HepG2 (cell line): Measurements from ENCODE around the gene PCBP4. TPM values are rescaled to one million over a fixed set of nuclear protein-coding genes. Genes with fewer than 3 reads are reported as not detected.
A peak's percentile ranks its signal among the peaks of the same experiment; 100 is the strongest.

ENCODE experiments used
- ATAC-seq: fragments of 200-7000 bp; cut with Tn5 transposase; 3 replicates; pipeline ENCODE4 v1.9.1; 2020; ENCODE audit warnings: mild to moderate bottlenecking, moderate library complexity
- BruUV-seq: library from RNA; stranded (reverse); fragments of 400-500 nt; replicated peaks from 2 replicates; lab custom pipeline; 2021; lab: Mats Ljungman, UMichigan
- CTCF ChIA-PET: fragments of 300-600 bp; formaldehyde crosslinking; extraction: SDS; loops from one replicate; lab custom pipeline; 2021; ENCODE audit warnings: low total read pairs, inconsistent platforms, low intra/inter-chr PET ratio; lab: Yijun Ruan, JAX
- POLR2A ChIA-PET: fragments of 350-600 bp; sonication (Branson Sonifier 250); formaldehyde crosslinking; loops from one replicate; lab custom pipeline; 2020; ENCODE audit warnings: antibody characterized with exemption, inconsistent platforms; lab: Yijun Ruan, JAX
- DNase-seq: peaks from one replicate; pipeline ENCODE4 v3.0.0-alpha.2; 2015; ENCODE audit warnings: low spot score
- FAIRE-seq: peaks from 3 replicates; lab custom pipeline; 2011; peaks lifted over from hg19 to GRCh38; lab: Jason Lieb, UNC
- H2AFZ ChIP-seq: one replicate; pipeline ENCODE4 v1.6.1; 2011; ENCODE audit warnings: low read length, inconsistent platforms
- H3K27ac ChIP-seq: fragments of 300-600 bp; 3 replicates; pipeline ENCODE4 v1.8.0; 2011; ENCODE audit warnings: mixed run types, mild to moderate bottlenecking, mixed read lengths, low read length, inconsistent platforms; ENCODE audit not compliant: insufficient read depth; ENCODE audit errors: extremely low read length
- H3K27me3 ChIP-seq, 2 experiments: fragments of 200-600 bp in 1 of 2; 2 replicates in 1 of 2; 3 replicates in 1 of 2; pipeline versions ENCODE4 v1.6.0 to v1.8.0; 2011; ENCODE audit warnings: low read length in 2 of 2, mild to moderate bottlenecking in 2 of 2, moderate library complexity in 2 of 2, inconsistent platforms in 1 of 2; ENCODE audit not compliant: insufficient read depth in 2 of 2, control insufficient read depth in 1 of 2
- H3K36me3 ChIP-seq, 2 experiments: fragments of 200-600 bp in 1 of 2; replicated peaks in 1 of 2; 2 replicates in 1 of 2; 3 replicates in 1 of 2; pipeline versions ENCODE4 v1.5.1 to v1.8.0; 2011; ENCODE audit warnings: low read length in 2 of 2, inconsistent platforms in 1 of 2; ENCODE audit not compliant: insufficient read depth in 2 of 2, control insufficient read depth in 1 of 2
- H3K4me1 ChIP-seq: 2 replicates; pipeline ENCODE4 v1.5.1; 2012; ENCODE audit warnings: low read length, inconsistent platforms; ENCODE audit not compliant: insufficient read depth
- H3K4me2 ChIP-seq: 2 replicates; pipeline ENCODE4 v1.6.0; 2011; ENCODE audit warnings: low read depth, low read length, inconsistent platforms
- H3K4me3 ChIP-seq, 3 experiments: fragments of 200-600 bp in 1 of 3; sonication (generic), shearing (Covaris generic) in 1 of 3; replicated peaks in 1 of 3; 2 replicates each; pipeline ENCODE4 v1.5.1; 2011 to 2016; ENCODE audit warnings: low read length in 3 of 3, inconsistent platforms in 2 of 3, low read depth in 2 of 3, mild to moderate bottlenecking in 2 of 3, control low read depth in 1 of 3, mixed read lengths in 1 of 3; ENCODE audit not compliant: insufficient read depth in 1 of 3
- H3K79me2 ChIP-seq: one replicate; pipeline ENCODE4 v1.6.1; 2011; ENCODE audit warnings: low read length, inconsistent platforms; ENCODE audit not compliant: insufficient read depth
- H3K9ac ChIP-seq: 2 replicates; pipeline ENCODE4 v1.6.0; 2011; ENCODE audit warnings: mild to moderate bottlenecking, low read depth, low read length, inconsistent platforms; ENCODE audit not compliant: insufficient read depth
- H3K9me3 ChIP-seq: 2 replicates; pipeline ENCODE4 v1.5.1; 2012; ENCODE audit warnings: mild to moderate bottlenecking, low read length
- H4K20me1 ChIP-seq: 2 replicates; pipeline ENCODE4 v1.6.0; 2011; ENCODE audit warnings: inconsistent platforms, mild to moderate bottlenecking, low read length, moderate library complexity; ENCODE audit not compliant: insufficient read depth
- AHR ChIP-seq: IDR thresholded peaks from 2 replicates; pipeline ENCODE4 v1.6.1; 2018; ENCODE audit warnings: missing genetic modification reagents, missing compliant biosample characterization
- ATM ChIP-seq: fragments of 450-650 bp; IDR thresholded peaks from 2 replicates; pipeline ENCODE4 v1.7.1; 2017; ENCODE audit warnings: mild to moderate bottlenecking, borderline replicate concordance
- CEBPG ChIP-seq: IDR thresholded peaks from 2 replicates; pipeline ENCODE4 v1.6.1; 2016
- FOXO1 ChIP-seq: sonication (generic); formaldehyde crosslinking; IDR thresholded peaks from 2 replicates; pipeline ENCODE4 v1.4.0; 2020; ENCODE audit warnings: missing genetic modification reagents
- HNF1A ChIP-seq, 2 experiments: sonication (generic) in 1 of 2; formaldehyde crosslinking in 1 of 2; IDR thresholded peaks; 2 replicates each; pipeline versions ENCODE4 v1.4.0 to v1.6.1; 2016 to 2020; ENCODE audit warnings: borderline replicate concordance in 1 of 2, low read depth in 1 of 2, mild to moderate bottlenecking in 1 of 2, missing genetic modification reagents in 1 of 2
- IRX3 ChIP-seq: sonication (generic); formaldehyde crosslinking; IDR thresholded peaks from 2 replicates; pipeline ENCODE4 v1.8.1; 2023; ENCODE audit warnings: mild to moderate bottlenecking, low read depth, missing genetic modification reagents, borderline replicate concordance
- MAFG ChIP-seq: sonication (generic); formaldehyde crosslinking; IDR thresholded peaks from 2 replicates; pipeline ENCODE4 v1.5.1; 2020; ENCODE audit warnings: mild to moderate bottlenecking, missing genetic modification reagents
- MAX ChIP-seq: IDR thresholded peaks from 2 replicates; pipeline ENCODE4 v1.6.1; 2012; ENCODE audit warnings: inconsistent platforms
- MED1 ChIP-seq: sonication (generic); formaldehyde crosslinking; IDR thresholded peaks from 2 replicates; pipeline ENCODE4 v1.4.0; 2020; ENCODE audit warnings: missing genetic modification reagents
- POLR2G ChIP-seq: fragments of 200-400 bp; formaldehyde crosslinking; IDR thresholded peaks from 2 replicates; pipeline ENCODE4 v1.6.1; 2018; ENCODE audit warnings: mild to moderate bottlenecking, low read depth, low read length, moderate library complexity
- SAP130 ChIP-seq: IDR thresholded peaks from 2 replicates; pipeline ENCODE4 v1.6.1; 2016; ENCODE audit warnings: low read depth
- ZBTB7B ChIP-seq: sonication (generic); formaldehyde crosslinking; IDR thresholded peaks from 2 replicates; pipeline ENCODE4 v1.4.0; 2020; ENCODE audit warnings: missing genetic modification reagents
- ZNF263 ChIP-seq: sonication (generic); formaldehyde crosslinking; IDR thresholded peaks from 2 replicates; pipeline ENCODE4 v1.4.0; 2020; ENCODE audit warnings: missing genetic modification reagents
- ZNF383 ChIP-seq: sonication (generic); formaldehyde crosslinking; IDR thresholded peaks from 2 replicates; pipeline ENCODE4 v1.4.0; 2020; ENCODE audit warnings: missing genetic modification reagents, mild to moderate bottlenecking, borderline replicate concordance
- ZNF576 ChIP-seq: sonication (generic); formaldehyde crosslinking; IDR thresholded peaks from 2 replicates; pipeline ENCODE4 v1.4.0; 2020; ENCODE audit warnings: mild to moderate bottlenecking, missing genetic modification reagents
- ZNF619 ChIP-seq: sonication (generic); formaldehyde crosslinking; IDR thresholded peaks from 2 replicates; pipeline ENCODE4 v1.4.0; 2020; ENCODE audit warnings: mild to moderate bottlenecking, missing genetic modification reagents
- WGBS: methylation state at CpG from one replicate; pipeline ENCODE4 v1.1.6; 2017; ENCODE audit warnings: low lambda C conversion rate; 5-methylcytosine and 5-hydroxymethylcytosine counted together
- in situ Hi-C: cut with HindIII; loops from 2 replicates; pipeline ENCODE4 v1.10.0; 2017; ENCODE audit warnings: low pct_unique_long_range_greater_than_20kb; ENCODE audit not compliant: extremely low pct_ligation_motif_present
- intact Hi-C: fragments of 100-400 bp; cut with micrococcal nuclease; formaldehyde crosslinking; loops from one replicate; pipeline ENCODE4 v1.10.0; 2022; ENCODE audit not compliant: unreplicated experiment
- polyA plus RNA-seq, 8 experiments: library from polyadenylated mRNA; depleted of rRNA in 3 of 8; stranded (reverse) in 7 of 8; unstranded in 1 of 8; fragments of >200 nt; fragmentation: Illumina TruSeq in 4 of 8; extraction: Trizol in 4 of 8; gene quantifications; 2 replicates each; pipeline versions ENCODE4 v1.2.1 to v1.2.3, GENCODE V29; 2011 to 2016; ENCODE audit warnings: low read depth in 4 of 8, missing spikeins in 1 of 8, mixed read lengths in 1 of 8; ENCODE audit not compliant: insufficient read depth in 1 of 8
- total RNA-seq, 5 experiments: library from RNA; depleted of rRNA; stranded (reverse); fragments of >200 nt; fragmentation: Illumina TruSeq; extraction: Trizol; gene quantifications; 2 replicates each; pipeline ENCODE4 v1.2.3, GENCODE V29; 2016; ENCODE audit warnings: low read depth in 1 of 5

Gene PCBP4
- total and polyA plus RNA-seq, 2 of the 13 experiments (the other 11 are each of a cell fraction or from before 2014, with no cell fraction given): 36.8 to 51.3 TPM

GRCh38 chr3:51982838-51983577 lies 15.8 kb upstream of the PCBP4 start, which contains the start of gene ACY1:
Gene ACY1 (plus strand): TSS chr3:51983535. CDS start chr3:51984065, 530 bp downstream.
- ATAC-seq (peak; percentile 80), FAIRE-seq (peak; percentile 18), DNase-seq (peak; percentile 87)
- CTCF ChIA-PET: interaction anchor here (2.2 to 2.6 kb wide), 2 partner anchors 9 to 41 kb away, joined by 12 to 19 read pairs; partner anchors contain the start of genes ABHD14B, PARP3 and RRP9
- Histone ChIP-seq H3K4me3 (peak within 1 kb of the TSS; percentile 70 to 83 (median 73)), H2AFZ (no peak within 1 kb of the TSS), H3K27me3 (no peaks in the 10 kb centered on the region), H3K36me3 (no peaks in the 10 kb centered on the region; a peak in 1 of 5 replicates), H3K9me3 (no peaks in the 10 kb centered on the region), H4K20me1 (no peaks in the 10 kb centered on the region), H3K27ac (peak within 1 kb of the TSS; percentile 94), H3K9ac (peak within 1 kb of the TSS; percentile 89), H3K4me2 (peak within 1 kb of the TSS; percentile 98), H3K4me1 (peaks cover 51% of the 10 kb centered on the region), H3K79me2 (peaks cover 17% of the 10 kb centered on the region)
- BruUV-seq: no TSS peak
- intact Hi-C loops: loop anchor here (2.0 kb wide), 1 partner anchor 40 kb away; the partner anchor contains the start of gene PARP3
- POLR2A ChIA-PET: interaction anchor here (0.8 to 6.4 kb wide), 15 partner anchors 9 to 484 kb away, joined by 3 to 187 read pairs (median 6); partner anchors contain the start of genes ABHD14A, ABHD14B, PARP3 and PCBP4
- in situ Hi-C loops: no loop called here
- WGBS: 1% methylated on average over 6 of the region's 68 CpGs
- TF ChIP-seq MED1 (peak; percentile 96), ZNF576 (CRISPR knock-in tag) (no peak; the same call in 1 of the 2 replicates), AHR (no peak), MAX (peak; percentile 98), ZNF383 (no peak), HNF1A (IDR thresholded peaks at IDR 0.05; ENCODE audit: low read depth) (peak; percentile 19; the same call in 1 of the 2 replicates), HNF1A (CRISPR knock-in tag; IDR thresholded peaks at IDR 0.05; ENCODE audit: borderline replicate concordance) (peak; percentile 66; the same call in 1 of the 2 replicates), POLR2G (peak; percentile 99), CEBPG (no peak), MAFG (CRISPR knock-in tag) (no peak), ZNF263 (CRISPR knock-in tag) (no peak), FOXO1 (CRISPR knock-in tag) (peak; percentile 68), IRX3 (CRISPR knock-in tag) (peak; percentile 81; the same call in 1 of the 2 replicates), ZNF619 (CRISPR knock-in tag) (0 out of 2 replicates have a peak, but pooled peaks have one; percentile 25), ZBTB7B (CRISPR knock-in tag) (peak; percentile 49), ATM (no peak), SAP130 (peak; percentile 95)
